MM.1S (cell line): ENCODE results near the gene GYG2.

Experiments
- EZH2phosphoT487 ChIP-seq: fragments of 300-600 bp; sonication (generic); IDR thresholded peaks from 2 replicates; pipeline ENCODE4 v1.6.1; 2018; ENCODE audit warnings: antibody characterized with exemption, low read length
- TF ChIP-seq, protein P1 (sequence below): fragments of 300-600 bp; sonication (generic); IDR thresholded peaks from 2 replicates; pipeline ENCODE4 v1.5.1; 2016; ENCODE audit warnings: antibody characterized with exemption, low read length, mixed read lengths

DNA sequence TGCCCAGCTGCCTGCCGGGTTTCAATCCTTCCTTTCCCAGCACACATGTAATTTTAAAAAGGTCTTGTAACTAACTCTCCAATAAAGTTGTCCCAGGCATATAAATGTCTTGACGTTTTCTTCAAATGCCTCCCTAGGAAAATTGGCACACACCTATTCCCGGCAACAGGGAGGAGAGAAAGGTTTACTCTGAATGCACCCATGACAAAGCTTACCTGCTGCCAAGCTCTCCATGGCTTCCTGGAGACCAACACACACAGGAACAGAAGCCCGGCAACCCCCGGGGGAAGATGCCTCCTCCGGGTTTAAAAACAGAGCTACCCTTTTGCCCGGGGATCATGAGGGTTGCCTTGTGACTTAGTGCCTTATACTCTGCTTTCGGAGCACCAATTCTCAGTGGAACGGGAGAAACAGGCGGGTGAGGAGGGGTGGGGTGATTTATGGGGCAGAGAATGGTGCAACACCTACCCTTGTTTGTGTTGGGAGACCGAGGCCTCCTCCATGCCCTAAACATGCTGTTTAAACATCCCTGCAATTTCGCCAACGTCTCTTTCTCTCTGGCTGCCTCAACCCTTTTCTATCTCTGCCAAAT, 4.8 kb upstream of the GYG2 start:
- no peak for TF ChIP-seq EZH2phosphoT487
- TF ChIP-seq, protein P1, sequence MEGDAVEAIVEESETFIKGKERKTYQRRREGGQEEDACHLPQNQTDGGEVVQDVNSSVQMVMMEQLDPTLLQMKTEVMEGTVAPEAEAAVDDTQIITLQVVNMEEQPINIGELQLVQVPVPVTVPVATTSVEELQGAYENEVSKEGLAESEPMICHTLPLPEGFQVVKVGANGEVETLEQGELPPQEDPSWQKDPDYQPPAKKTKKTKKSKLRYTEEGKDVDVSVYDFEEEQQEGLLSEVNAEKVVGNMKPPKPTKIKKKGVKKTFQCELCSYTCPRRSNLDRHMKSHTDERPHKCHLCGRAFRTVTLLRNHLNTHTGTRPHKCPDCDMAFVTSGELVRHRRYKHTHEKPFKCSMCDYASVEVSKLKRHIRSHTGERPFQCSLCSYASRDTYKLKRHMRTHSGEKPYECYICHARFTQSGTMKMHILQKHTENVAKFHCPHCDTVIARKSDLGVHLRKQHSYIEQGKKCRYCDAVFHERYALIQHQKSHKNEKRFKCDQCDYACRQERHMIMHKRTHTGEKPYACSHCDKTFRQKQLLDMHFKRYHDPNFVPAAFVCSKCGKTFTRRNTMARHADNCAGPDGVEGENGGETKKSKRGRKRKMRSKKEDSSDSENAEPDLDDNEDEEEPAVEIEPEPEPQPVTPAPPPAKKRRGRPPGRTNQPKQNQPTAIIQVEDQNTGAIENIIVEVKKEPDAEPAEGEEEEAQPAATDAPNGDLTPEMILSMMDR = no peak
